H9 (cell line): ENCODE data around the gene ADGRG4. TPM values are rescaled to one million over a fixed set of nuclear protein-coding genes. Genes with fewer than 3 reads are reported as not detected.

Experiments used
- DNase-seq: peaks from one replicate; pipeline ENCODE4 v3.0.0-alpha.2; 2017
- H2AFZ ChIP-seq: one replicate; pipeline ENCODE4 v1.6.1; 2013; ENCODE audit warnings: mild to moderate bottlenecking, low read length, control low read depth, moderate library complexity
- H2AK5ac ChIP-seq: 2 replicates; pipeline ENCODE4 v1.6.1; 2013; ENCODE audit warnings: low read length, control low read depth, mixed read lengths; ENCODE audit not compliant: insufficient read length
- H2BK120ac ChIP-seq: one replicate; pipeline ENCODE4 v1.6.1; 2013; ENCODE audit warnings: low read depth, mild to moderate bottlenecking, low read length, control low read depth, inconsistent platforms; ENCODE audit not compliant: poor library complexity, severe bottlenecking
- H2BK12ac ChIP-seq: 2 replicates; pipeline ENCODE4 v1.6.1; 2013; ENCODE audit warnings: low read length, control low read depth, mixed read lengths, low read depth; ENCODE audit not compliant: insufficient read length
- H2BK15ac ChIP-seq: 2 replicates; pipeline ENCODE4 v1.6.1; 2013; ENCODE audit warnings: low read depth, low read length, control low read depth
- H2BK20ac ChIP-seq: one replicate; pipeline ENCODE4 v1.6.1; 2013; ENCODE audit warnings: low read depth, mild to moderate bottlenecking, low read length, control low read depth, inconsistent platforms; ENCODE audit not compliant: poor library complexity, severe bottlenecking
- H2BK5ac ChIP-seq: 2 replicates; pipeline ENCODE4 v1.6.1; 2013; ENCODE audit warnings: low read length, control low read depth, mixed read lengths; ENCODE audit not compliant: insufficient read length
- H3K14ac ChIP-seq: 2 replicates; pipeline ENCODE4 v1.6.1; 2013; ENCODE audit warnings: low read length, control low read depth; ENCODE audit not compliant: insufficient read depth
- H3K18ac ChIP-seq: 2 replicates; pipeline ENCODE4 v1.6.1; 2013; ENCODE audit warnings: low read depth, mild to moderate bottlenecking, mixed read lengths, low read length, control low read depth; ENCODE audit not compliant: insufficient read length
- H3K23ac ChIP-seq: 2 replicates; pipeline ENCODE4 v1.6.1; 2013; ENCODE audit warnings: low read length, control low read depth, mixed read lengths, low read depth; ENCODE audit not compliant: insufficient read length
- H3K23me2 ChIP-seq: 2 replicates; pipeline ENCODE4 v1.6.1; 2013; ENCODE audit warnings: low read depth, mild to moderate bottlenecking, mixed read lengths, low read length, control low read depth; ENCODE audit not compliant: insufficient read length, poor library complexity, severe bottlenecking
- H3K27ac ChIP-seq: 2 replicates; pipeline ENCODE4 v1.5.1; 2013; ENCODE audit warnings: low read length, control low read depth, mixed read lengths, low read depth; ENCODE audit not compliant: insufficient read length
- H3K27me3 ChIP-seq: 2 replicates; pipeline ENCODE4 v1.6.1; 2013; ENCODE audit warnings: low read length, control low read depth, inconsistent platforms; ENCODE audit not compliant: insufficient read depth
- H3K4ac ChIP-seq: 2 replicates; pipeline ENCODE4 v1.6.1; 2013; ENCODE audit warnings: low read depth, mild to moderate bottlenecking, control low read depth, inconsistent platforms, low read length, moderate library complexity
- H3K4me1 ChIP-seq: 2 replicates; pipeline ENCODE4 v1.6.1; 2013; ENCODE audit warnings: low read length, control low read depth, inconsistent platforms; ENCODE audit not compliant: insufficient read depth
- H3K4me2 ChIP-seq: 2 replicates; pipeline ENCODE4 v1.6.1; 2013; ENCODE audit warnings: low read length, control low read depth, mixed read lengths; ENCODE audit not compliant: insufficient read length, insufficient read depth
- H3K56ac ChIP-seq: 2 replicates; pipeline ENCODE4 v1.6.1; 2013; ENCODE audit warnings: low read depth, mild to moderate bottlenecking, mixed read lengths, low read length, control low read depth; ENCODE audit not compliant: insufficient read length
- H3K79me1 ChIP-seq: 2 replicates; pipeline ENCODE4 v1.6.1; 2013; ENCODE audit warnings: low read depth, mild to moderate bottlenecking, moderate library complexity, low read length, control low read depth, inconsistent platforms; ENCODE audit not compliant: insufficient read depth, poor library complexity, severe bottlenecking
- H3K79me2 ChIP-seq: 2 replicates; pipeline ENCODE4 v1.6.1; 2013; ENCODE audit warnings: low read length, control low read depth, inconsistent platforms; ENCODE audit not compliant: insufficient read depth
- H3K9ac ChIP-seq: 2 replicates; pipeline ENCODE4 v1.6.1; 2013; ENCODE audit warnings: low read length, control low read depth, mixed read lengths; ENCODE audit not compliant: insufficient read length; ENCODE audit errors: extremely low read depth
- H3K9me3 ChIP-seq: one replicate; pipeline ENCODE4 v1.6.1; 2013; ENCODE audit warnings: low read depth, low read length, inconsistent platforms; ENCODE audit not compliant: control insufficient read depth
- H3T11ph ChIP-seq: one replicate; pipeline ENCODE4 v1.6.1; 2013; ENCODE audit warnings: mild to moderate bottlenecking, low read length, control low read depth, inconsistent platforms
- H4K20me1 ChIP-seq: one replicate; pipeline ENCODE4 v1.6.1; 2013; ENCODE audit not compliant: control insufficient read depth, insufficient read length, insufficient read depth
- H4K5ac ChIP-seq: 2 replicates; pipeline ENCODE4 v1.6.1; 2013; ENCODE audit warnings: low read depth, mild to moderate bottlenecking, mixed read lengths, low read length, control low read depth; ENCODE audit not compliant: insufficient read length
- H4K8ac ChIP-seq: replicated peaks from 2 replicates; pipeline ENCODE4 v1.6.1; 2013; ENCODE audit warnings: low read length, control low read depth, mixed read lengths, low read depth; ENCODE audit not compliant: insufficient read length
- H4K91ac ChIP-seq: 2 replicates; pipeline ENCODE4 v1.6.1; 2013; ENCODE audit warnings: low read depth, mild to moderate bottlenecking, moderate library complexity, mixed read lengths, low read length, control low read depth; ENCODE audit not compliant: insufficient read length
- H3K27ac Mint-ChIP-seq, 3 experiments: 2 replicates in 2 of 3; 3 replicates in 1 of 3; pipeline ENCODE4 v1.8.0; 2020 to 2021; ENCODE audit warnings: mixed read lengths in 3 of 3, mild to moderate bottlenecking in 1 of 3, moderate library complexity in 1 of 3
- H3K27me3 Mint-ChIP-seq: 2 replicates; pipeline ENCODE4 v1.8.0; 2021; ENCODE audit warnings: low read depth, mild to moderate bottlenecking, moderate library complexity, mixed read lengths
- H3K36me3 Mint-ChIP-seq, 3 experiments: 2 replicates in 2 of 3; 3 replicates in 1 of 3; pipeline ENCODE4 v1.8.0; 2020 to 2021; ENCODE audit warnings: low read depth in 3 of 3, mixed read lengths in 3 of 3; ENCODE audit not compliant: insufficient read depth in 1 of 3
- H3K4me1 Mint-ChIP-seq, 2 experiments: 2 replicates each; pipeline ENCODE4 v1.8.0; 2020; ENCODE audit warnings: mixed read lengths in 2 of 2
- H3K4me3 Mint-ChIP-seq, 2 experiments: 2 replicates in 1 of 2; 3 replicates in 1 of 2; pipeline ENCODE4 v1.8.0; 2020 to 2021; ENCODE audit warnings: mild to moderate bottlenecking in 2 of 2, mixed read lengths in 2 of 2, moderate library complexity in 1 of 2
- H3K9me3 Mint-ChIP-seq, 2 experiments: 2 replicates in 1 of 2; 3 replicates in 1 of 2; pipeline ENCODE4 v1.8.0; 2020; ENCODE audit warnings: mild to moderate bottlenecking in 2 of 2, mixed read lengths in 2 of 2, moderate library complexity in 1 of 2
- CTCF ChIP-seq: fragments of 200-600 bp; sonication (generic); conservative IDR thresholded peaks from 3 replicates; pipeline ENCODE4 v1.8.0; 2021; ENCODE audit warnings: antibody characterized with exemption, mild to moderate bottlenecking
- WGBS: extraction: QIAGEN DNeasy Blood & Tissue Kit; methylation state at CpG from one replicate; pipeline ENCODE4 v1.1.7; 2013; ENCODE audit warnings: missing lambda C conversion rate, low lambda C conversion rate, mixed read lengths; ENCODE audit not compliant: insufficient read length; ENCODE audit errors: extremely low coverage; 5-methylcytosine and 5-hydroxymethylcytosine counted together
- total RNA-seq: library from RNA; stranded (reverse); gene quantifications from 2 replicates; pipeline ENCODE4 v1.2.1, GENCODE V29; 2021

ADGRG4 gene
- total RNA-seq, 1 experiment from 2014 or later, result not detected

GRCh38 chrX:136269921-136270320 lies 30.8 kb upstream of the ADGRG4 start:
- H3K36me3 Mint-ChIP-seq, result peaks cover 0 to 4% (median 2%) of the 10 kb centered on the region in 3 experiments; a peak in 1 of 7 replicates
- H3K23me2 ChIP-seq, result no peaks in the 10 kb centered on the region
- H3K4me2 ChIP-seq, result no peak overlapping the region
- H3K4ac ChIP-seq, result no peak overlapping the region
- no peak overlapping the region for H4K91ac ChIP-seq
- no peak overlapping the region for H4K8ac ChIP-seq
- H2BK15ac ChIP-seq, result no peak overlapping the region
- H2BK12ac ChIP-seq, result no peak overlapping the region
- no peak overlapping the region for H3K14ac ChIP-seq
- peaks cover 15% of the 10 kb centered on the region for H3K27me3 Mint-ChIP-seq
- H3K4me1 ChIP-seq, result no peaks in the 10 kb centered on the region
- H3K4me3 Mint-ChIP-seq, result no peak overlapping the region
- H3K79me1 ChIP-seq, result no peaks in the 10 kb centered on the region
- H2BK120ac ChIP-seq, result no peak overlapping the region
- no peak overlapping the region for H2AK5ac ChIP-seq
- no peak overlapping the region for H3K23ac ChIP-seq
- no peak overlapping the region for H2BK5ac ChIP-seq
- no peak overlapping the region for H3K9ac ChIP-seq
- WGBS, result no CpG with 5 or more reads among the region's 1 CpG
- no peaks in the 10 kb centered on the region for H3K27me3 ChIP-seq
- H3K4me1 Mint-ChIP-seq, result no peaks in the 10 kb centered on the region
- H3K27ac ChIP-seq, result no peak overlapping the region
- no peak overlapping the region for H3K27ac Mint-ChIP-seq
- H4K5ac ChIP-seq, result no peak overlapping the region
- no peak overlapping the region for H3K18ac ChIP-seq
- no peaks in the 10 kb centered on the region for H4K20me1 ChIP-seq
- no peak overlapping the region for H2BK20ac ChIP-seq
- no peaks in the 10 kb centered on the region for H3K79me2 ChIP-seq
- peaks cover 52 to 79% of the 10 kb centered on the region in 2 experiments for H3K9me3 Mint-ChIP-seq
- H3T11ph ChIP-seq, result no peak overlapping the region
- DNase-seq, result no peak
- no peak for TF ChIP-seq CTCF
- no peak overlapping the region for H3K56ac ChIP-seq
- H2AFZ ChIP-seq, result no peak overlapping the region
- H3K9me3 ChIP-seq, result peaks cover 10% of the 10 kb centered on the region
